ENCODE results near the gene SMYD5. TPM values are rescaled to one million over a fixed set of nuclear protein-coding genes. Genes with fewer than 3 reads are reported as not detected.

Gene SMYD5
- polyA plus RNA-seq, 3 donors, result 1.6 to 5.2 (median 1.7) TPM

- no peak overlapping the region for H2AFZ ChIP-seq (ENCODE audit: insufficient read depth, low read depth, low read length, poor library complexity, severe bottlenecking)
- no peaks in the 10 kb centered on the region for H3K9me3 ChIP-seq (replicated peaks in 1 of 2; ENCODE audit: control insufficient read depth in 1 of 2, insufficient read depth in 1 of 2, low read length in 2 of 2)
- no peak overlapping the region for H3K4me2 ChIP-seq (replicated peaks; ENCODE audit: extremely low read depth, low read length, poor library complexity, severe bottlenecking)
- 96% methylated on average over 25 of the region's 26 CpGs for WGBS (ENCODE audit: insufficient coverage)
- H3K27me3 ChIP-seq (ENCODE audit: control insufficient read depth in 2 of 2, insufficient read depth in 2 of 2, low read length in 2 of 2), result peaks cover 6 to 16% of the 10 kb centered on the region in 2 donors
- H3K4me1 Mint-ChIP-seq, result peaks cover 5% of the 10 kb centered on the region
- no peak overlapping the region for H3K4me3 ChIP-seq (replicated peaks in 1 of 3; ENCODE audit: low read depth in 2 of 3, low read length in 3 of 3)
- H3K4me1 ChIP-seq (ENCODE audit: control insufficient read depth in 1 of 2, insufficient read depth in 2 of 2, low read length in 2 of 2), result peaks cover 0 to 5% of the 10 kb centered on the region in 2 donors
- peaks cover 24% of the 10 kb centered on the region for H4K20me1 ChIP-seq (ENCODE audit: insufficient read depth, low read length)
- no peak for TF ChIP-seq CTCF (IDR thresholded peaks at IDR 0.05)
- no peak for DNase-seq
- peaks cover 0 to 4% (median 0%) of the 10 kb centered on the region in 7 donors for H3K9me3 Mint-ChIP-seq
- no peaks in the 10 kb centered on the region for H3K79me2 ChIP-seq (ENCODE audit: insufficient read depth, low read length)
- intact Hi-C loops (cut with micrococcal nuclease), result no loop called here
- no peak overlapping the region for H3K27ac Mint-ChIP-seq
- H3K27me3 Mint-ChIP-seq (ENCODE audit: low read depth in 3 of 3), result peaks cover 16 to 22% (median 21%) of the 10 kb centered on the region in 3 donors
- peaks cover 51 to 56% of the 10 kb centered on the region in 2 donors for H3K36me3 Mint-ChIP-seq
- peaks cover 22 to 53% of the 10 kb centered on the region in 2 donors for H3K36me3 ChIP-seq (replicated peaks in 1 of 2; ENCODE audit: control insufficient read depth in 1 of 2, insufficient read depth in 2 of 2, low read length in 2 of 2)
- no peak overlapping the region for H3K27ac ChIP-seq (ENCODE audit: low read depth in 1 of 2, low read length in 2 of 2)
- no peak overlapping the region for H3K9ac ChIP-seq (ENCODE audit: insufficient read depth, low read length, poor library complexity, severe bottlenecking)
- no peak overlapping the region for H3K4me3 Mint-ChIP-seq
These were observed 52.2 kb downstream of the SMYD5 start for GRCh38 chr2:73266061-73266901.

- Mint-ChIP-seq H3K4me3 (no peak overlapping the region), H3K36me3 (peaks cover 45 to 57% of the 10 kb centered on the region in 2 donors), H3K4me1 (peaks cover 5% of the 10 kb centered on the region), H3K9me3 (peaks cover 0 to 7% (median 0%) of the 10 kb centered on the region in 7 donors), H3K27me3 (ENCODE audit: low read depth in 3 of 3) (peaks cover 16 to 22% (median 21%) of the 10 kb centered on the region in 3 donors), H3K27ac (no peak overlapping the region)
- Histone ChIP-seq H3K9ac (ENCODE audit: insufficient read depth, low read length, poor library complexity, severe bottlenecking) (no peak overlapping the region), H2AFZ (ENCODE audit: insufficient read depth, low read depth, low read length, poor library complexity, severe bottlenecking) (no peak overlapping the region), H3K4me3 (replicated peaks in 1 of 3; ENCODE audit: low read depth in 2 of 3, low read length in 3 of 3) (no peak overlapping the region), H3K79me2 (ENCODE audit: insufficient read depth, low read length) (no peaks in the 10 kb centered on the region), H3K9me3 (replicated peaks in 1 of 2; ENCODE audit: control insufficient read depth in 1 of 2, insufficient read depth in 1 of 2, low read length in 2 of 2) (no peaks in the 10 kb centered on the region), H4K20me1 (ENCODE audit: insufficient read depth, low read length) (peaks cover 31% of the 10 kb centered on the region), H3K4me1 (ENCODE audit: control insufficient read depth in 1 of 2, insufficient read depth in 2 of 2, low read length in 2 of 2) (peaks cover 0 to 5% of the 10 kb centered on the region in 2 donors), H3K27me3 (ENCODE audit: control insufficient read depth in 2 of 2, insufficient read depth in 2 of 2, low read length in 2 of 2) (peaks cover 6 to 16% of the 10 kb centered on the region in 2 donors), H3K27ac (ENCODE audit: low read depth in 1 of 2, low read length in 2 of 2) (no peak overlapping the region), H3K4me2 (replicated peaks; ENCODE audit: extremely low read depth, low read length, poor library complexity, severe bottlenecking) (no peak overlapping the region), H3K36me3 (replicated peaks in 1 of 2; ENCODE audit: control insufficient read depth in 1 of 2, insufficient read depth in 2 of 2, low read length in 2 of 2) (peaks cover 22 to 46% of the 10 kb centered on the region in 2 donors)
- DNase-seq, result no peak
- intact Hi-C loops (cut with micrococcal nuclease), result no loop called here
- no peak for TF ChIP-seq CTCF (IDR thresholded peaks at IDR 0.05)
- WGBS (ENCODE audit: insufficient coverage), result 89% methylated on average over 4 of the region's 4 CpGs
These were observed 53.0 kb downstream of the SMYD5 start for GRCh38 chr2:73267008-73267407.
